ENCODE data around the gene KRTAP4-7. TPM values are rescaled to one million over a fixed set of nuclear protein-coding genes. Genes with fewer than 3 reads are reported as not detected.
"Not testable (repeated sequence)": the region's sequence is repeated elsewhere in the genome, so short reads cannot be mapped to it uniquely, and the experiment has no call there.

The KRTAP4-7 gene
- polyA plus RNA-seq, 2 of the 4 experiments (the other 2 are of a cell fraction): not detected

DNA sequence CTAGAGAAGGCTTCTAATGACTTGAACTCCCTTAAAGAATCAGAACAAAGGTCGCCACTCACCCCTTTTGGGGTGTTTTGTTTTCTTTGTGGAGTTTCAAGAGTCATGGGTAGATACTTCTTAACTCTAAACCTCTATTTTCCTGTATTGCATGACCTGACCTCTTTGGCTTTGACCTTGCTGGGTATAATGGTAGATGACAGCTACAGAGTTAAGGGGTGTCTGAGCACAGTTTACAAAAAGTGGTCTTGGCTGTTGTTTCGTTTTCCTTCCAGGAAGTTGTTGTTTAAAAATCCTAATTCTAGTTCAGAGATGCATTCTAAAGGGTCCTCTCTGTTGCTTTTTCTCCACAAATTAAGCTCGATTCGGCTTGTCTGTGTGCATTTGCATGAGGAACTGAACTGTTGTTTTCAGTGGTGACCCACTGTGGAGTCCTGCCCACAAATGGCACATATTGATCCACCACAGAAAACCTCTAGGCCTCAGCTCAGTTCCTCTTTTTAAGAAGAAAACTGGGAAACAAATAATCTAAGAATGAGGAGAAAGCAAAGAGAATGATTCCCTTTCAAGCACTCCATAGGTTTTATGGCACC, 4.9 kb downstream of the KRTAP4-7 start:
- WGBS (ENCODE audit: missing lambda C conversion rate): 59% methylated on average over 4 of the region's 4 CpGs
- peak; percentile 64; the same call in 1 of the 2 replicates for TF ChIP-seq CBX8 (IDR thresholded peaks at IDR 0.05)
- ATAC-seq; DNase-seq (ENCODE audit: low read depth in 1 of 2, low spot score in 1 of 2); POLR2A ChIA-PET; H3K4me3 ChIP-seq; H3K4me1 ChIP-seq; H3K4me2 ChIP-seq; CTCF ChIA-PET; H3K27ac ChIP-seq; H3K9me3 ChIP-seq: not testable (repeated sequence)
- FAIRE-seq: peak; percentile 65

DNA sequence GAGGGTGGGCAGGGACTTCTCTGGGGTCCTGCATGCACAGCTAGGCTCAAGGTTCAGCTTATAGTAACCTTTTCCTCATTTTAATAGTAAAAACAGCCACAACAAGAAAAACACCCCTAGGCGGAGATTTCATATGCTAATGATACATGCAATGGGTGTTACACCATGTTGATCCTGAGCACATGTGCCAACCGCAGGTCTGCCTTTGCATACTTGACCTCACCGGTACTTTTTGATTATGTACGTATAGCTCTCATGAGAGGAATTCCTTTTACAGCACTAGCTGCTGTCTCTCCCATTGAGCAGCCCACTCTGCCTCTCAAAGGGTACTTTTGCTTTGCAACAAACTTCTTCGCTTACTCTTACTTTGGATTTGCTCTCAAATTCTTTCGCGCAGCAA, 12.1 kb downstream of the KRTAP4-7 start:
- 92% methylated on average over 7 of the region's 7 CpGs for WGBS (ENCODE audit: missing lambda C conversion rate)
- peaks cover 27% of the 10 kb centered on the region; the same call in 2 of the 3 replicates for H3K4me1 ChIP-seq
- H3K4me2 ChIP-seq: no peak overlapping the region
- POLR2A ChIA-PET: no interaction called here
- FAIRE-seq (no peak), ATAC-seq (no peak), DNase-seq (ENCODE audit: low read depth in 1 of 2, low spot score in 1 of 2) (no peak)
- no peak overlapping the region for H3K4me3 ChIP-seq
- no peaks in the 10 kb centered on the region for H3K9me3 ChIP-seq
- CTCF ChIA-PET: no interaction called here
- H3K27ac ChIP-seq: no peak overlapping the region
- TF ChIP-seq, protein P1, sequence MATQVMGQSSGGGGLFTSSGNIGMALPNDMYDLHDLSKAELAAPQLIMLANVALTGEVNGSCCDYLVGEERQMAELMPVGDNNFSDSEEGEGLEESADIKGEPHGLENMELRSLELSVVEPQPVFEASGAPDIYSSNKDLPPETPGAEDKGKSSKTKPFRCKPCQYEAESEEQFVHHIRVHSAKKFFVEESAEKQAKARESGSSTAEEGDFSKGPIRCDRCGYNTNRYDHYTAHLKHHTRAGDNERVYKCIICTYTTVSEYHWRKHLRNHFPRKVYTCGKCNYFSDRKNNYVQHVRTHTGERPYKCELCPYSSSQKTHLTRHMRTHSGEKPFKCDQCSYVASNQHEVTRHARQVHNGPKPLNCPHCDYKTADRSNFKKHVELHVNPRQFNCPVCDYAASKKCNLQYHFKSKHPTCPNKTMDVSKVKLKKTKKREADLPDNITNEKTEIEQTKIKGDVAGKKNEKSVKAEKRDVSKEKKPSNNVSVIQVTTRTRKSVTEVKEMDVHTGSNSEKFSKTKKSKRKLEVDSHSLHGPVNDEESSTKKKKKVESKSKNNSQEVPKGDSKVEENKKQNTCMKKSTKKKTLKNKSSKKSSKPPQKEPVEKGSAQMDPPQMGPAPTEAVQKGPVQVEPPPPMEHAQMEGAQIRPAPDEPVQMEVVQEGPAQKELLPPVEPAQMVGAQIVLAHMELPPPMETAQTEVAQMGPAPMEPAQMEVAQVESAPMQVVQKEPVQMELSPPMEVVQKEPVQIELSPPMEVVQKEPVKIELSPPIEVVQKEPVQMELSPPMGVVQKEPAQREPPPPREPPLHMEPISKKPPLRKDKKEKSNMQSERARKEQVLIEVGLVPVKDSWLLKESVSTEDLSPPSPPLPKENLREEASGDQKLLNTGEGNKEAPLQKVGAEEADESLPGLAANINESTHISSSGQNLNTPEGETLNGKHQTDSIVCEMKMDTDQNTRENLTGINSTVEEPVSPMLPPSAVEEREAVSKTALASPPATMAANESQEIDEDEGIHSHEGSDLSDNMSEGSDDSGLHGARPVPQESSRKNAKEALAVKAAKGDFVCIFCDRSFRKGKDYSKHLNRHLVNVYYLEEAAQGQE (IDR thresholded peaks at IDR 0.05): no peak
- no peak for TF ChIP-seq JUNB (IDR thresholded peaks at IDR 0.05)
- no peak for TF ChIP-seq MAFK (IDR thresholded peaks at IDR 0.05; ENCODE audit: partially characterized antibody)
- TF ChIP-seq RFX5 (IDR thresholded peaks at IDR 0.05): no peak
- TF ChIP-seq MYC (IDR thresholded peaks at IDR 0.05; ENCODE audit: borderline replicate concordance, low read length): no peak
- TF ChIP-seq EHMT2 (IDR thresholded peaks at IDR 0.05; ENCODE audit: low read depth): no peak
- no peak for TF ChIP-seq PHF8 (IDR thresholded peaks at IDR 0.05; ENCODE audit: borderline replicate concordance, low read depth)
- no peak for TF ChIP-seq ZFP36 (IDR thresholded peaks at IDR 0.05; ENCODE audit: borderline replicate concordance, partially characterized antibody)
- no peak for TF ChIP-seq NR3C1 (IDR thresholded peaks at IDR 0.05)
- TF ChIP-seq KDM5A (IDR thresholded peaks at IDR 0.05): no peak
- no peak for TF ChIP-seq ESRRA (IDR thresholded peaks at IDR 0.05; ENCODE audit: borderline replicate concordance, low read length)
- no peak for TF ChIP-seq POLR2A (IDR thresholded peaks at IDR 0.05; ENCODE audit: low read length)
- no peak for TF ChIP-seq CHD2 (IDR thresholded peaks at IDR 0.05; ENCODE audit: low read length, partially characterized antibody)
- no peak for TF ChIP-seq HOXB5 (CRISPR knock-in tag; IDR thresholded peaks at IDR 0.05)
- TF ChIP-seq FOXS1 (CRISPR knock-in tag; IDR thresholded peaks at IDR 0.05): no peak
- no peak for TF ChIP-seq POLR2AphosphoS2 (conservative IDR thresholded peaks at IDR 0.05; ENCODE audit: low read length)
- no peak for TF ChIP-seq MAZ (IDR thresholded peaks at IDR 0.05; ENCODE audit: borderline replicate concordance, low read depth, low read length)

DNA sequence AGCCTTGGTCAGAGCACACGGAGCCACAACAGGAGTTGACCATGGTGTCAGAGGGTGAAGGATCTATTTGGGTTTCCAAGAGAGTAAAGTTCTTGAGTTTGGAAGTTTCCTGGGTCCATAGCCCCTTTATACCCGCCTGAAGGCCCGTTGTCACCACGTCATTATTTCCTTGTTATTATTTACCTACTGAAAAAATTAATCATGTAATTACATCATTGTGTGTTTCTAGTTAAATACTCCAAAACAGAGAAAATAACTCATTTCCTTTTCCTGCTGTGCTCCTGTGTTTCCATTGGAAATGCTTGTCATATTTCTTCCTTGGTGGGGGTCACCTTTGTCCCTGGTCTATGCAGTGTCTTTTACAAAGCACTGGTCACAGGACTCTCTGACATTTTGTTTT, 14.1 kb downstream of the KRTAP4-7 start, which contains the start of gene KRTAP4-8:
KRTAP4-8 (minus strand) TSS at position 101 of the 400 bp plus-strand sequence; CDS start at position 43, 58 bp downstream.
- 37% methylated on average over 4 of the region's 4 CpGs for WGBS (ENCODE audit: missing lambda C conversion rate)
- Histone ChIP-seq H3K27ac (peak within 1 kb of the TSS in 1 of 2 experiments; percentile 25; a peak in 2 of 6 replicates), H3K4me1 (peaks cover 24% of the 10 kb centered on the region; the same call in 2 of the 3 replicates), H3K9me3 (no peaks in the 10 kb centered on the region), H3K4me3 (no peak within 1 kb of the TSS), H3K4me2 (peak within 1 kb of the TSS; percentile 11; the same call in 2 of the 3 replicates)
- ChIA-PET POLR2A (no interaction called here), CTCF (no interaction called here)
- ATAC-seq (no peak), FAIRE-seq (no peak), DNase-seq (ENCODE audit: low read depth in 1 of 2, low spot score in 1 of 2) (no peak)
- TF ChIP-seq RFX5 (IDR thresholded peaks at IDR 0.05) (no peak), RCOR1 (IDR thresholded peaks at IDR 0.05; ENCODE audit: low read depth, low read length) (no peak), EP300 (IDR thresholded peaks at IDR 0.05) (no peak), POLR2A (IDR thresholded peaks at IDR 0.05; ENCODE audit: low read length) (no peak), ZNF302 (CRISPR knock-in tag; IDR thresholded peaks at IDR 0.05) (no peak), POLR2AphosphoS2 (conservative IDR thresholded peaks at IDR 0.05; ENCODE audit: low read length) (no peak), HOXB5 (CRISPR knock-in tag; IDR thresholded peaks at IDR 0.05) (no peak), MAFK (IDR thresholded peaks at IDR 0.05; ENCODE audit: partially characterized antibody) (no peak)
